ENCODE data around the gene OPN4.

Gene OPN4

GRCh38 chr10:86651631-86652331, 2.6 kb upstream of the OPN4 start:
- DNase-seq (ENCODE audit: low read depth): no peak
- no peak for TF ChIP-seq CTCF (conservative IDR thresholded peaks at IDR 0.05; ENCODE audit: low read depth, low read length)
- no peak overlapping the region for H3K4me3 ChIP-seq (ENCODE audit: low read length)

- no peak overlapping the region for H3K4me3 ChIP-seq (ENCODE audit: low read length)
- no peak for TF ChIP-seq CTCF (conservative IDR thresholded peaks at IDR 0.05; ENCODE audit: low read depth, low read length)
- no peak for DNase-seq (ENCODE audit: low read depth)
These were observed 1.8 kb upstream of the OPN4 start for GRCh38 chr10:86652361-86653202.

GRCh38 chr10:86653379-86653778, 968 bp upstream of the OPN4 start:
- DNase-seq (ENCODE audit: low read depth): no peak
- no peak for TF ChIP-seq CTCF (conservative IDR thresholded peaks at IDR 0.05; ENCODE audit: low read depth, low read length)
- no peak overlapping the region for H3K4me3 ChIP-seq (ENCODE audit: low read length)

GRCh38 chr10:86653987-86654386, 360 bp upstream of the OPN4 start:
- TF ChIP-seq CTCF (conservative IDR thresholded peaks at IDR 0.05; ENCODE audit: low read depth, low read length): no peak
- no peak overlapping the region for H3K4me3 ChIP-seq (ENCODE audit: low read length)
- DNase-seq (ENCODE audit: low read depth): no peak

- DNase-seq (ENCODE audit: low read depth): no peak
- TF ChIP-seq CTCF (conservative IDR thresholded peaks at IDR 0.05; ENCODE audit: low read depth, low read length): no peak
- H3K4me3 ChIP-seq (ENCODE audit: low read length): no peak overlapping the region
These were observed 810 bp downstream of the OPN4 start for GRCh38 chr10:86655173-86655540.

GRCh38 chr10:86655596-86655995, 1.2 kb downstream of the OPN4 start:
- no peak overlapping the region for H3K4me3 ChIP-seq (ENCODE audit: low read length)
- DNase-seq (ENCODE audit: low read depth): no peak
- no peak for TF ChIP-seq CTCF (conservative IDR thresholded peaks at IDR 0.05; ENCODE audit: low read depth, low read length)

- H3K4me3 ChIP-seq (ENCODE audit: low read length): no peak overlapping the region
- no peak for TF ChIP-seq CTCF (conservative IDR thresholded peaks at IDR 0.05; ENCODE audit: low read depth, low read length)
- DNase-seq (ENCODE audit: low read depth): no peak
These were observed 2.7 kb downstream of the OPN4 start for GRCh38 chr10:86657011-86657395.

All from retinal pigment epithelial cell (primary cell).